Measurements from ENCODE around the gene DMGDH.

DMGDH gene

GRCh38 chr5:78979117-78979742 lies 90.2 kb downstream of the DMGDH start:
- in situ Hi-C loops (cut with MboI; ENCODE audit: low pct_unique_long_range_greater_than_20kb, low sequenced_read_pairs, unreplicated experiment), result no loop called here
- DNase-seq (ENCODE audit: low spot score), result no peak
- TF ChIP-seq CTCF (IDR thresholded peaks at IDR 0.05; ENCODE audit: extremely low read depth, insufficient read depth, missing control alignments), result no peak

- no peak for TF ChIP-seq CTCF (IDR thresholded peaks at IDR 0.05; ENCODE audit: extremely low read depth, insufficient read depth, missing control alignments)
- DNase-seq (ENCODE audit: low spot score), result no peak
- in situ Hi-C loops (cut with MboI; ENCODE audit: low pct_unique_long_range_greater_than_20kb, low sequenced_read_pairs, unreplicated experiment), result no loop called here
Measured at GRCh38 chr5:78975035-78975434, 94.4 kb downstream of the DMGDH start.

GRCh38 chr5:78974601-78975000 lies 94.9 kb downstream of the DMGDH start:
- DNase-seq (ENCODE audit: low spot score), result no peak
- no peak for TF ChIP-seq CTCF (IDR thresholded peaks at IDR 0.05; ENCODE audit: extremely low read depth, insufficient read depth, missing control alignments)
- in situ Hi-C loops (cut with MboI; ENCODE audit: low pct_unique_long_range_greater_than_20kb, low sequenced_read_pairs, unreplicated experiment), result no loop called here

GRCh38 chr5:78974011-78974410 lies 95.5 kb downstream of the DMGDH start:
- in situ Hi-C loops (cut with MboI; ENCODE audit: low pct_unique_long_range_greater_than_20kb, low sequenced_read_pairs, unreplicated experiment), result no loop called here
- no peak for TF ChIP-seq CTCF (IDR thresholded peaks at IDR 0.05; ENCODE audit: extremely low read depth, insufficient read depth, missing control alignments)
- DNase-seq (ENCODE audit: low spot score), result no peak

GRCh38 chr5:78972654-78973428 lies 96.6 kb downstream of the DMGDH start:
- no peak for DNase-seq (ENCODE audit: low spot score)
- in situ Hi-C loops (cut with MboI; ENCODE audit: low pct_unique_long_range_greater_than_20kb, low sequenced_read_pairs, unreplicated experiment), result no loop called here

GRCh38 chr5:78971998-78972397 lies 97.5 kb downstream of the DMGDH start:
- no peak for DNase-seq (ENCODE audit: low spot score)
- in situ Hi-C loops (cut with MboI; ENCODE audit: low pct_unique_long_range_greater_than_20kb, low sequenced_read_pairs, unreplicated experiment), result no loop called here
- no peak for TF ChIP-seq CTCF (IDR thresholded peaks at IDR 0.05; ENCODE audit: extremely low read depth, insufficient read depth, missing control alignments)

More at GRCh38 chr5:78972654-78973428, 96.6 kb downstream of the DMGDH start:
- TF ChIP-seq CTCF (IDR thresholded peaks at IDR 0.05; ENCODE audit: extremely low read depth, insufficient read depth, missing control alignments), result no peak

All from GM13977 (cell line).